DND-41 (cell line): ENCODE results near the gene MARK2.

Source experiments
- ATAC-seq: fragments of 200-7000 bp; cut with Tn5 transposase; 3 replicates; pipeline ENCODE4 v1.9.1; 2021; ENCODE audit warnings: low read depth; ENCODE audit not compliant: insufficient read depth
- DNase-seq: peaks from one replicate; pipeline ENCODE4 v3.0.0-alpha.2; 2020
- H2AFZ ChIP-seq: 2 replicates; pipeline ENCODE4 v1.6.0; 2012; ENCODE audit warnings: low read depth, low read length
- H3K27ac ChIP-seq: 2 replicates; pipeline ENCODE4 v1.5.1; 2012; ENCODE audit warnings: low read length, inconsistent platforms
- H3K27me3 ChIP-seq: fragments of 200-600 bp; sonication (generic); 2 replicates; pipeline ENCODE4 v1.6.0; 2012; ENCODE audit warnings: low read length, mild to moderate bottlenecking, inconsistent platforms; ENCODE audit not compliant: insufficient read depth, poor library complexity
- H3K36me3 ChIP-seq: 2 replicates; pipeline ENCODE4 v1.5.1; 2012; ENCODE audit warnings: low read length, inconsistent platforms; ENCODE audit not compliant: insufficient read depth
- H3K4me1 ChIP-seq: 2 replicates; pipeline ENCODE4 v1.5.1; 2012; ENCODE audit warnings: mild to moderate bottlenecking, low read length; ENCODE audit not compliant: insufficient read depth
- H3K4me2 ChIP-seq: 2 replicates; pipeline ENCODE4 v1.6.0; 2012; ENCODE audit warnings: mild to moderate bottlenecking, moderate library complexity, low read length, inconsistent platforms; ENCODE audit not compliant: insufficient read depth
- H3K4me3 ChIP-seq, 2 experiments: fragments of 200-600 bp in 1 of 2; shearing (Covaris generic) in 1 of 2; 2 replicates each; pipeline ENCODE4 v1.5.1; 2012 to 2016; ENCODE audit warnings: inconsistent platforms in 2 of 2, low read length in 2 of 2, mild to moderate bottlenecking in 2 of 2, low read depth in 1 of 2, moderate library complexity in 1 of 2
- H3K79me2 ChIP-seq: 2 replicates; pipeline ENCODE4 v1.6.0; 2012; ENCODE audit warnings: low read length, inconsistent platforms; ENCODE audit not compliant: insufficient read depth
- H3K9ac ChIP-seq: 2 replicates; pipeline ENCODE4 v1.6.0; 2012; ENCODE audit warnings: low read depth, mild to moderate bottlenecking, inconsistent platforms, low read length, moderate library complexity
- H3K9me3 ChIP-seq: 2 replicates; pipeline ENCODE4 v1.5.1; 2012; ENCODE audit warnings: low read length, moderate library complexity, mild to moderate bottlenecking, inconsistent platforms; ENCODE audit not compliant: insufficient read depth, severe bottlenecking
- H4K20me1 ChIP-seq: 2 replicates; pipeline ENCODE4 v1.6.0; 2012; ENCODE audit warnings: low read length; ENCODE audit not compliant: insufficient read depth
- CTCF ChIP-seq: IDR thresholded peaks from 2 replicates; pipeline ENCODE4 v1.5.1; 2012; ENCODE audit warnings: borderline replicate concordance, low read length, moderate library complexity, mild to moderate bottlenecking; ENCODE audit not compliant: poor library complexity, severe bottlenecking; ENCODE audit errors: extremely low read depth
- EZH2 ChIP-seq: IDR thresholded peaks from 3 replicates; pipeline ENCODE4 v1.6.1; 2012; ENCODE audit warnings: borderline replicate concordance, low read depth, mild to moderate bottlenecking, moderate library complexity, low read length, inconsistent platforms; ENCODE audit not compliant: severe bottlenecking

The MARK2 gene

GRCh38 chr11:63869683-63870082 lies 30.8 kb downstream of the MARK2 start:
- Histone ChIP-seq H3K27me3 (no peaks in the 10 kb centered on the region), H3K4me1 (peaks cover 22% of the 10 kb centered on the region), H3K36me3 (peaks cover 40% of the 10 kb centered on the region), H3K9me3 (no peaks in the 10 kb centered on the region), H3K4me2 (no peak overlapping the region), H3K4me3 (no peak overlapping the region), H3K79me2 (peaks cover 96% of the 10 kb centered on the region), H4K20me1 (peaks cover 87% of the 10 kb centered on the region), H3K9ac (no peak overlapping the region), H3K27ac (peak overlapping the region; percentile 33), H2AFZ (no peak overlapping the region)
- no peak for TF ChIP-seq CTCF
- no peak for TF ChIP-seq EZH2
- ATAC-seq (peak; percentile 84), DNase-seq (peak; percentile 67)

- Histone ChIP-seq H3K4me1 (peaks cover 20% of the 10 kb centered on the region), H3K27me3 (no peaks in the 10 kb centered on the region), H3K36me3 (peaks cover 39% of the 10 kb centered on the region), H3K4me2 (no peak overlapping the region), H2AFZ (no peak overlapping the region), H3K9me3 (no peaks in the 10 kb centered on the region), H3K27ac (no peak overlapping the region), H3K79me2 (peaks cover 96% of the 10 kb centered on the region), H4K20me1 (peaks cover 86% of the 10 kb centered on the region), H3K9ac (no peak overlapping the region), H3K4me3 (no peak overlapping the region)
- no peak for ATAC-seq
- TF ChIP-seq EZH2 = no peak
- TF ChIP-seq CTCF = no peak
- no peak for DNase-seq
Observed at GRCh38 chr11:63870351-63871140, 31.6 kb downstream of the MARK2 start.

GRCh38 chr11:63871962-63872799 lies 33.3 kb downstream of the MARK2 start:
- no peak overlapping the region for H3K4me3 ChIP-seq
- peaks cover 39% of the 10 kb centered on the region for H3K36me3 ChIP-seq
- no peaks in the 10 kb centered on the region for H3K9me3 ChIP-seq
- H3K4me2 ChIP-seq = no peak overlapping the region
- no peak overlapping the region for H3K9ac ChIP-seq
- DNase-seq = peak; percentile 50
- H4K20me1 ChIP-seq = peaks cover 86% of the 10 kb centered on the region
- ATAC-seq = peak; percentile 82
- no peaks in the 10 kb centered on the region for H3K27me3 ChIP-seq
- TF ChIP-seq EZH2 = no peak
- peak; percentile 46 for TF ChIP-seq CTCF
- peaks cover 15% of the 10 kb centered on the region for H3K4me1 ChIP-seq
- H3K79me2 ChIP-seq = peaks cover 97% of the 10 kb centered on the region
- H3K27ac ChIP-seq = no peak overlapping the region
- no peak overlapping the region for H2AFZ ChIP-seq
